ENCODE data around the gene RANBP10.

The RANBP10 gene

GRCh38 chr16:67746846-67747245, 59.5 kb downstream of the RANBP10 start:
- DNase-seq (ENCODE audit: low read depth in 2 of 2), result no peak

GRCh38 chr16:67741118-67741517, 65.2 kb downstream of the RANBP10 start:
- DNase-seq (ENCODE audit: low read depth in 2 of 2), result no peak

GRCh38 chr16:67740391-67740790, 66.0 kb downstream of the RANBP10 start:
- no peak for DNase-seq (ENCODE audit: low read depth in 2 of 2)

- DNase-seq (ENCODE audit: low read depth in 2 of 2), result no peak
These were observed 69.5 kb downstream of the RANBP10 start for GRCh38 chr16:67736858-67737257.

GRCh38 chr16:67734731-67735201, 71.6 kb downstream of the RANBP10 start:
- no peak for DNase-seq (ENCODE audit: low read depth in 2 of 2)

GRCh38 chr16:67733734-67734470, 72.5 kb downstream of the RANBP10 start:
- no peak for DNase-seq (ENCODE audit: low read depth in 2 of 2)

- no peak for DNase-seq (ENCODE audit: low read depth in 2 of 2)
These were observed 74.6 kb downstream of the RANBP10 start for GRCh38 chr16:67731753-67732095.

- DNase-seq (ENCODE audit: low read depth in 2 of 2), result no peak
These were observed 75.1 kb downstream of the RANBP10 start for GRCh38 chr16:67731071-67731752.

- no peak for DNase-seq (ENCODE audit: low read depth in 2 of 2)
These were observed 76.0 kb downstream of the RANBP10 start for GRCh38 chr16:67730326-67730725.

- no peak for DNase-seq (ENCODE audit: low read depth in 2 of 2)
These were observed 76.6 kb downstream of the RANBP10 start for GRCh38 chr16:67729636-67730248.

- DNase-seq (ENCODE audit: low read depth in 2 of 2), result no peak
These were observed 78.6 kb downstream of the RANBP10 start for GRCh38 chr16:67727521-67728485.

GRCh38 chr16:67726106-67727034, 80.0 kb downstream of the RANBP10 start:
- DNase-seq (ENCODE audit: low read depth in 2 of 2), result no peak

- no peak for DNase-seq (ENCODE audit: low read depth in 2 of 2)
These were observed 82.5 kb downstream of the RANBP10 start for GRCh38 chr16:67723911-67724305.

GRCh38 chr16:67723151-67723910, 83.0 kb downstream of the RANBP10 start:
- DNase-seq (ENCODE audit: low read depth in 2 of 2), result no peak

- no peak for DNase-seq (ENCODE audit: low read depth in 2 of 2)
These were observed 86.1 kb downstream of the RANBP10 start for GRCh38 chr16:67720236-67720635.

- no peak for DNase-seq (ENCODE audit: low read depth in 2 of 2)
These were observed 86.6 kb downstream of the RANBP10 start for GRCh38 chr16:67719778-67720144.

GRCh38 chr16:67719048-67719777, 87.1 kb downstream of the RANBP10 start, which contains the start of gene GFOD2:
GFOD2 (minus strand) TSS chr16:67719316; CDS start chr16:67685715, 33,601 bp downstream.
- peak; percentile 98 for DNase-seq (ENCODE audit: low read depth in 2 of 2)

- no peak for DNase-seq (ENCODE audit: low read depth in 2 of 2)
These were observed 87.7 kb downstream of the RANBP10 start for GRCh38 chr16:67718668-67719047.

GRCh38 chr16:67716097-67716496, 90.3 kb downstream of the RANBP10 start:
- no peak for DNase-seq (ENCODE audit: low read depth in 2 of 2)

Data from stimulated activated CD4-positive, alpha-beta T cell treated with anti-CD3 and anti-CD28 coated beads, Interleukin-12 subunit alpha, Interleukin-12 subunit beta, amount 100 ng/mL, for 24 hours (primary cell).